K562 (cell line): Measurements from ENCODE around the gene TARM1. TPM values are rescaled to one million over a fixed set of nuclear protein-coding genes. Genes with fewer than 3 reads are reported as not detected.
"Not testable (repeated sequence)": the region's sequence is repeated elsewhere in the genome, so short reads cannot be mapped to it uniquely, and the experiment has no call there.

Experiments used
- CREB1 ChIP-seq, 2 experiments: sonication (generic) in 1 of 2; formaldehyde crosslinking in 1 of 2; IDR thresholded peaks; 2 replicates each; pipeline versions ENCODE4 v1.6.1 to v1.8.0; 2012 to 2022; ENCODE audit warnings: inconsistent platforms in 1 of 2, mild to moderate bottlenecking in 1 of 2, missing genetic modification reagents in 1 of 2, moderate library complexity in 1 of 2
- CREM ChIP-seq: IDR thresholded peaks from 2 replicates; pipeline ENCODE4 v1.6.1; 2014; ENCODE audit warnings: antibody characterized with exemption, low read depth
- ETS1 ChIP-seq: conservative IDR thresholded peaks from 2 replicates; pipeline ENCODE4 v1.6.1; 2011; ENCODE audit warnings: low read depth, mild to moderate bottlenecking, low read length; ENCODE audit not compliant: control insufficient read depth
- FOXP1 ChIP-seq: sonication (generic); formaldehyde crosslinking; IDR thresholded peaks from 2 replicates; pipeline ENCODE4 v1.8.0; 2022; ENCODE audit warnings: mild to moderate bottlenecking, missing genetic modification reagents
- JUN ChIP-seq, 2 experiments: sonication (generic) in 1 of 2; formaldehyde crosslinking in 1 of 2; IDR thresholded peaks; 2 replicates each; pipeline versions ENCODE4 v1.6.1 to v1.8.0; 2012 to 2022; ENCODE audit warnings: borderline replicate concordance in 2 of 2, mild to moderate bottlenecking in 2 of 2, improper control_type of control experiment in 1 of 2, low read depth in 1 of 2, low read length in 1 of 2, missing genetic modification reagents in 1 of 2
- L3MBTL2 ChIP-seq: fragments of 450-650 bp; IDR thresholded peaks from 2 replicates; pipeline ENCODE4 v1.6.1; 2016; ENCODE audit warnings: mild to moderate bottlenecking, moderate library complexity
- NR2C2 ChIP-seq, 2 experiments: fragments of 200-800 bp in 1 of 2; sonication (Bioruptor generic) in 1 of 2; sonication (generic) in 1 of 2; formaldehyde crosslinking in 1 of 2; IDR thresholded peaks; 2 replicates each; pipeline versions ENCODE4 v1.6.1 to v1.8.0; 2016 to 2022; ENCODE audit warnings: mild to moderate bottlenecking in 1 of 2, missing compliant biosample characterization in 1 of 2, missing genetic modification characterization in 1 of 2, missing genetic modification reagents in 1 of 2
- PHF8 ChIP-seq: fragments of 200-600 bp; sonication (generic); IDR thresholded peaks from 2 replicates; pipeline ENCODE4 v1.6.1; 2012; ENCODE audit warnings: mixed run types, mild to moderate bottlenecking, inconsistent platforms, low read length, moderate library complexity, borderline replicate concordance
- RBBP5 ChIP-seq: fragments of 200-600 bp; sonication (generic); IDR thresholded peaks from 2 replicates; pipeline ENCODE4 v1.6.1; 2012; ENCODE audit warnings: borderline replicate concordance, mild to moderate bottlenecking, low read length, control low read depth, inconsistent platforms; ENCODE audit not compliant: insufficient read depth, poor library complexity, severe bottlenecking
- STAG1 ChIP-seq: sonication (generic); formaldehyde crosslinking; IDR thresholded peaks from 2 replicates; pipeline ENCODE4 v1.5.0; 2020; ENCODE audit warnings: missing genetic modification reagents, borderline replicate concordance
- TEAD1 ChIP-seq, 2 experiments: fragments of 450-650 bp in 1 of 2; sonication (generic) in 1 of 2; formaldehyde crosslinking; IDR thresholded peaks; 2 replicates each; pipeline versions ENCODE4 v1.4.0 to v1.8.0; 2020 to 2022; ENCODE audit warnings: mild to moderate bottlenecking in 2 of 2, missing genetic modification reagents in 1 of 2
- ZFX ChIP-seq: sonication (generic); formaldehyde crosslinking; IDR thresholded peaks from 2 replicates; pipeline ENCODE4 v1.8.0; 2022; ENCODE audit warnings: mild to moderate bottlenecking, missing genetic modification reagents, moderate library complexity
- ZNF232 ChIP-seq: sonication (generic); formaldehyde crosslinking; IDR thresholded peaks from 2 replicates; pipeline ENCODE4 v1.8.0; 2022; ENCODE audit warnings: mild to moderate bottlenecking, missing genetic modification reagents
- ZNF740 ChIP-seq, 3 experiments: fragments of 200-800 bp in 1 of 3; sonication (Bioruptor generic) in 1 of 3; sonication (generic) in 1 of 3; formaldehyde crosslinking in 1 of 3; IDR thresholded peaks; 2 replicates each; pipeline versions ENCODE4 v1.6.1 to v1.8.0; 2016 to 2022; ENCODE audit warnings: mild to moderate bottlenecking in 2 of 3, missing compliant biosample characterization in 2 of 3, missing genetic modification characterization in 2 of 3, missing genetic modification reagents in 1 of 3
- polyA plus RNA-seq, 8 experiments: library from polyadenylated mRNA; depleted of rRNA in 4 of 8; stranded (reverse) in 5 of 8; unstranded in 3 of 8; fragments of >200 nt; fragmentation: Nextera tagmentation in 2 of 8; fragmentation: Illumina TruSeq in 1 of 8; extraction: Ambion mirVana in 2 of 8; extraction: Trizol in 1 of 8; gene quantifications; 2 replicates each; pipeline versions ENCODE4 v1.2.1 to v1.2.3, GENCODE V29; 2011 to 2014; ENCODE audit warnings: inconsistent platforms in 1 of 8, missing spikeins in 1 of 8
- total RNA-seq, 7 experiments: library from RNA; depleted of rRNA in 6 of 7; stranded (reverse); fragments of >200 nt in 6 of 7; fragmentation: Illumina TruSeq in 2 of 7; extraction: Trizol in 2 of 7; gene quantifications; 2 replicates each; pipeline versions ENCODE4 v1.2.1 to v1.2.3, GENCODE V29; 2011 to 2021; ENCODE audit warnings: low replicate concordance in 1 of 7
- TF ChIP-seq, protein P1 (sequence below): sonication (generic); formaldehyde crosslinking; IDR thresholded peaks from 2 replicates; pipeline ENCODE4 v1.8.0; 2023; ENCODE audit warnings: missing genetic modification reagents, mild to moderate bottlenecking, borderline replicate concordance

Gene TARM1
- total and polyA plus RNA-seq, 9 of the 15 experiments (the other 6 are each of a cell fraction or from before 2014, with no cell fraction given), result not detected

DNA sequence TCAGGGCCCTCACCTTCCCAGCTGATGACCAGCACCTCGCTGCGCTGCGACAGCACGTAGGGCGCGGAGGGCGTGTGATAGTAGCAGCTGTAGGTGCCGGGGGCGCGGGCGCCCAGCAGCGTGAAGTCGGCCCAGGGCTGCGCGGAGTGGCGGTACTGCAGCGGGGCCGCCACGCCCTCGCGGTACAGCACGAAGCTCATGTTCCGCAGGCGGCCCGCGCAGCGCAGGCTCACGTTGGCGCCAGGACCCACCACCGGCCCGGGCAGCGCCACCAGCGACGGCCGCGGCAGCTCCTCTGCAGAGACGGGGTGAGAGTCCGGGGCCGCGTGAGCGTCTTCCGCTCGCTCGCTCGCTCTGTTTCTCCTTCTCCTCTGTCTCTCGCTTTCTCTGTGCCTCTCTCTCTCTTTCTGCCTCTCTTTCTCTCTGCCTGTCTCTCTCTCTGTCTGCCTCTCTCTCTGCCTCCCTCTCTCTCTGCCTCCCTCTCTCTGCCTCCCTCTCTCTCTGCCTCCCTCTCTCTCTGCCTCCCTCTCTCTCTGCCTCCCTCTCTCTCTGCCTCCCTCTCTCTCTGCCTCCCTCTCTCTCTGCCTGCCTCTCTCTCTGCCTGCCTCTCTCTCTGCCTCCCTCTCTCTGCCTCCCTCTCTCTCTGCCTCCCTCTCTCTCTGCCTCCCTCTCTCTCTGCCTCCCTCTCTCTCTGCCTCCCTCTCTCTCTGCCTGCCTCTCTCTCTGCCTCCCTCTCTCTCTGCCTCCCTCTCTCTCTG lies 14.9 kb upstream of the TARM1 start (continued):
- TF ChIP-seq, protein P1, sequence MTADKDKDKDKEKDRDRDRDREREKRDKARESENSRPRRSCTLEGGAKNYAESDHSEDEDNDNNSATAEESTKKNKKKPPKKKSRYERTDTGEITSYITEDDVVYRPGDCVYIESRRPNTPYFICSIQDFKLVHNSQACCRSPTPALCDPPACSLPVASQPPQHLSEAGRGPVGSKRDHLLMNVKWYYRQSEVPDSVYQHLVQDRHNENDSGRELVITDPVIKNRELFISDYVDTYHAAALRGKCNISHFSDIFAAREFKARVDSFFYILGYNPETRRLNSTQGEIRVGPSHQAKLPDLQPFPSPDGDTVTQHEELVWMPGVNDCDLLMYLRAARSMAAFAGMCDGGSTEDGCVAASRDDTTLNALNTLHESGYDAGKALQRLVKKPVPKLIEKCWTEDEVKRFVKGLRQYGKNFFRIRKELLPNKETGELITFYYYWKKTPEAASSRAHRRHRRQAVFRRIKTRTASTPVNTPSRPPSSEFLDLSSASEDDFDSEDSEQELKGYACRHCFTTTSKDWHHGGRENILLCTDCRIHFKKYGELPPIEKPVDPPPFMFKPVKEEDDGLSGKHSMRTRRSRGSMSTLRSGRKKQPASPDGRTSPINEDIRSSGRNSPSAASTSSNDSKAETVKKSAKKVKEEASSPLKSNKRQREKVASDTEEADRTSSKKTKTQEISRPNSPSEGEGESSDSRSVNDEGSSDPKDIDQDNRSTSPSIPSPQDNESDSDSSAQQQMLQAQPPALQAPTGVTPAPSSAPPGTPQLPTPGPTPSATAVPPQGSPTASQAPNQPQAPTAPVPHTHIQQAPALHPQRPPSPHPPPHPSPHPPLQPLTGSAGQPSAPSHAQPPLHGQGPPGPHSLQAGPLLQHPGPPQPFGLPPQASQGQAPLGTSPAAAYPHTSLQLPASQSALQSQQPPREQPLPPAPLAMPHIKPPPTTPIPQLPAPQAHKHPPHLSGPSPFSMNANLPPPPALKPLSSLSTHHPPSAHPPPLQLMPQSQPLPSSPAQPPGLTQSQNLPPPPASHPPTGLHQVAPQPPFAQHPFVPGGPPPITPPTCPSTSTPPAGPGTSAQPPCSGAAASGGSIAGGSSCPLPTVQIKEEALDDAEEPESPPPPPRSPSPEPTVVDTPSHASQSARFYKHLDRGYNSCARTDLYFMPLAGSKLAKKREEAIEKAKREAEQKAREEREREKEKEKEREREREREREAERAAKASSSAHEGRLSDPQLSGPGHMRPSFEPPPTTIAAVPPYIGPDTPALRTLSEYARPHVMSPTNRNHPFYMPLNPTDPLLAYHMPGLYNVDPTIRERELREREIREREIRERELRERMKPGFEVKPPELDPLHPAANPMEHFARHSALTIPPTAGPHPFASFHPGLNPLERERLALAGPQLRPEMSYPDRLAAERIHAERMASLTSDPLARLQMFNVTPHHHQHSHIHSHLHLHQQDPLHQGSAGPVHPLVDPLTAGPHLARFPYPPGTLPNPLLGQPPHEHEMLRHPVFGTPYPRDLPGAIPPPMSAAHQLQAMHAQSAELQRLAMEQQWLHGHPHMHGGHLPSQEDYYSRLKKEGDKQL (CRISPR knock-in tag), result peak; percentile 89; the same call in 1 of the 2 replicates
- TF ChIP-seq L3MBTL2 (peak; percentile 98), ZFX (CRISPR knock-in tag) (peak; percentile 81), ZNF232 (CRISPR knock-in tag) (peak; percentile 89; the same call in 1 of the 2 replicates), RBBP5 (peak; percentile 48), CREM (0 out of 2 replicates have a peak, but pooled peaks have one; percentile 4), PHF8 (peak; percentile 14; the same call in 1 of the 2 replicates), NR2C2 (CRISPR knock-in tag; IDR thresholded peaks at IDR 0.05) (0 out of 2 replicates have a peak, but pooled peaks have one; percentile 55), ETS1 (0 out of 2 replicates have a peak, but pooled peaks have one; percentile 26), CREB1 (CRISPR knock-in tag; IDR thresholded peaks at IDR 0.05) (peak; percentile 65), FOXP1 (peak; percentile 97), STAG1 (peak; percentile 43; the same call in 1 of the 2 replicates), TEAD1 (CRISPR knock-in tag; IDR thresholded peaks at IDR 0.05) (peak in 1 of 2 experiments; percentile 80; a peak in 1 of 4 replicates), JUN (CRISPR knock-in tag; IDR thresholded peaks at IDR 0.05; ENCODE audit: borderline replicate concordance) (peak; percentile 63; the same call in 1 of the 2 replicates), ZNF740 (CRISPR knock-in tag; IDR thresholded peaks at IDR 0.05) (peak; percentile 50; the same call in 1 of the 2 replicates)
- TF ChIP-seq NR2C2 (tag; IDR thresholded peaks at IDR 0.05); CREB1 (IDR thresholded peaks at IDR 0.05); JUN (IDR thresholded peaks at IDR 0.05; ENCODE audit: borderline replicate concordance, low read depth, low read length); ZNF740 (tag; IDR thresholded peaks at IDR 0.05): not testable (repeated sequence)
